ENCODE data around the gene RPL36.
A peak's percentile ranks its signal among the peaks of the same experiment; 100 is the strongest.
"Not testable (repeated sequence)": the region's sequence is repeated elsewhere in the genome, so short reads cannot be mapped to it uniquely, and the experiment has no call there.

RPL36 gene

GRCh38 chr19:5679289-5680083, 10.6 kb upstream of the RPL36 start:
- Histone ChIP-seq H3K4me1 (ENCODE audit: insufficient read depth, low read length) (no peaks in the 10 kb centered on the region), H3K36me3 (ENCODE audit: insufficient read depth, low read length) (no peaks in the 10 kb centered on the region), H3K9me3 (ENCODE audit: control insufficient read depth, insufficient read depth, low read length) (no peaks in the 10 kb centered on the region), H3K9ac (ENCODE audit: low read depth, low read length) (peak overlapping the region; percentile 91)

GRCh38 chr19:5680084-5680436, 10.0 kb upstream of the RPL36 start:
- no peaks in the 10 kb centered on the region for H3K4me1 ChIP-seq (ENCODE audit: insufficient read depth, low read length)
- peak overlapping the region; percentile 91 for H3K9ac ChIP-seq (ENCODE audit: low read depth, low read length)
- no peaks in the 10 kb centered on the region for H3K36me3 ChIP-seq (ENCODE audit: insufficient read depth, low read length)
- no peaks in the 10 kb centered on the region for H3K9me3 ChIP-seq (ENCODE audit: control insufficient read depth, insufficient read depth, low read length)

- Histone ChIP-seq H3K4me1 (ENCODE audit: insufficient read depth, low read length) (no peaks in the 10 kb centered on the region), H3K9me3 (ENCODE audit: control insufficient read depth, insufficient read depth, low read length) (no peaks in the 10 kb centered on the region), H3K9ac (ENCODE audit: low read depth, low read length) (peak within 1 kb of the TSS; percentile 91), H3K36me3 (ENCODE audit: insufficient read depth, low read length) (no peaks in the 10 kb centered on the region)
Observed at GRCh38 chr19:5680437-5681368, 9.4 kb upstream of the RPL36 start, which contains the start of the genes HSD11B1L and MICOS13. Gene HSD11B1L (plus strand): TSS chr19:5681027. CDS start chr19:5684833, 3,806 bp downstream. Gene MICOS13 (minus strand): TSS chr19:5680516. CDS start chr19:5680486, 30 bp downstream.

GRCh38 chr19:5681391-5682106, 8.5 kb upstream of the RPL36 start:
- Histone ChIP-seq H3K9me3 (ENCODE audit: control insufficient read depth, insufficient read depth, low read length) (no peaks in the 10 kb centered on the region), H3K9ac (ENCODE audit: low read depth, low read length) (peak overlapping the region; percentile 91; the same call in 1 of the 2 replicates), H3K36me3 (ENCODE audit: insufficient read depth, low read length) (no peaks in the 10 kb centered on the region), H3K4me1 (ENCODE audit: insufficient read depth, low read length) (no peaks in the 10 kb centered on the region)

GRCh38 chr19:5682107-5682482, 8.0 kb upstream of the RPL36 start:
- Histone ChIP-seq H3K9ac (ENCODE audit: low read depth, low read length) (no peak overlapping the region), H3K36me3 (ENCODE audit: insufficient read depth, low read length) (no peaks in the 10 kb centered on the region)

GRCh38 chr19:5683177-5683886, 6.8 kb upstream of the RPL36 start:
- H3K36me3 ChIP-seq (ENCODE audit: insufficient read depth, low read length): no peaks in the 10 kb centered on the region

More at GRCh38 chr19:5682107-5682482, 8.0 kb upstream of the RPL36 start:
- H3K9me3 ChIP-seq (ENCODE audit: control insufficient read depth, insufficient read depth, low read length): no peaks in the 10 kb centered on the region
- no peaks in the 10 kb centered on the region for H3K4me1 ChIP-seq (ENCODE audit: insufficient read depth, low read length)

GRCh38 chr19:5684694-5685430, 5.2 kb upstream of the RPL36 start:
- Histone ChIP-seq H3K4me1 (ENCODE audit: insufficient read depth, low read length) (no peaks in the 10 kb centered on the region), H3K9ac (ENCODE audit: low read depth, low read length) (no peak overlapping the region), H3K36me3 (ENCODE audit: insufficient read depth, low read length) (no peaks in the 10 kb centered on the region), H3K9me3 (ENCODE audit: control insufficient read depth, insufficient read depth, low read length) (no peaks in the 10 kb centered on the region)

More at GRCh38 chr19:5683177-5683886, 6.8 kb upstream of the RPL36 start:
- Histone ChIP-seq H3K9ac (ENCODE audit: low read depth, low read length) (no peak overlapping the region), H3K4me1 (ENCODE audit: insufficient read depth, low read length) (no peaks in the 10 kb centered on the region), H3K9me3 (ENCODE audit: control insufficient read depth, insufficient read depth, low read length) (no peaks in the 10 kb centered on the region)

GRCh38 chr19:5686326-5686646, 3.8 kb upstream of the RPL36 start:
- peak overlapping the region; percentile 62; the same call in 1 of the 2 replicates for H3K9ac ChIP-seq (ENCODE audit: low read depth, low read length)

GRCh38 chr19:5686647-5687359, 3.3 kb upstream of the RPL36 start:
- Histone ChIP-seq H3K4me1 (ENCODE audit: insufficient read depth, low read length) (no peaks in the 10 kb centered on the region), H3K36me3 (ENCODE audit: insufficient read depth, low read length) (0 out of 2 replicates have a peak, but pooled peaks cover 1% of the 10 kb centered on the region), H3K9me3 (ENCODE audit: control insufficient read depth, insufficient read depth, low read length) (no peaks in the 10 kb centered on the region), H3K9ac (ENCODE audit: low read depth, low read length) (peak overlapping the region; percentile 62)

More at GRCh38 chr19:5686326-5686646, 3.8 kb upstream of the RPL36 start:
- no peaks in the 10 kb centered on the region for H3K4me1 ChIP-seq (ENCODE audit: insufficient read depth, low read length)
- H3K36me3 ChIP-seq (ENCODE audit: insufficient read depth, low read length): no peaks in the 10 kb centered on the region
- H3K9me3 ChIP-seq (ENCODE audit: control insufficient read depth, insufficient read depth, low read length): no peaks in the 10 kb centered on the region

GRCh38 chr19:5687360-5688198, 2.5 kb upstream of the RPL36 start:
- Histone ChIP-seq H3K9ac (ENCODE audit: low read depth, low read length) (peak overlapping the region; percentile 34), H3K36me3 (ENCODE audit: insufficient read depth, low read length) (peaks cover 9% of the 10 kb centered on the region; the same call in 1 of the 2 replicates), H3K9me3 (ENCODE audit: control insufficient read depth, insufficient read depth, low read length) (no peaks in the 10 kb centered on the region), H3K4me1 (ENCODE audit: insufficient read depth, low read length) (no peaks in the 10 kb centered on the region)

GRCh38 chr19:5688262-5688881, 1.7 kb upstream of the RPL36 start:
- H3K9me3 ChIP-seq (ENCODE audit: control insufficient read depth, insufficient read depth, low read length); H3K4me1 ChIP-seq (ENCODE audit: insufficient read depth, low read length); H3K9ac ChIP-seq (ENCODE audit: low read depth, low read length): not testable (repeated sequence)
- peaks cover 14% of the 10 kb centered on the region; the same call in 1 of the 2 replicates for H3K36me3 ChIP-seq (ENCODE audit: insufficient read depth, low read length)
